OCI-M2 (cell line): ENCODE data around the gene PHLDB3.
A peak's percentile ranks its signal among the peaks of the same experiment; 100 is the strongest.
"Not testable (repeated sequence)": the region's sequence is repeated elsewhere in the genome, so short reads cannot be mapped to it uniquely, and the experiment has no call there.

ENCODE experiments used
- DNase-seq: peaks from one replicate; lab custom pipeline; 2025; ENCODE audit not compliant: unreplicated experiment; lab: John Stamatoyannopoulos, UW

Gene PHLDB3

GRCh38 chr19:43446746-43447489 lies 57.6 kb downstream of the PHLDB3 start:
- no peak for DNase-seq

DNA sequence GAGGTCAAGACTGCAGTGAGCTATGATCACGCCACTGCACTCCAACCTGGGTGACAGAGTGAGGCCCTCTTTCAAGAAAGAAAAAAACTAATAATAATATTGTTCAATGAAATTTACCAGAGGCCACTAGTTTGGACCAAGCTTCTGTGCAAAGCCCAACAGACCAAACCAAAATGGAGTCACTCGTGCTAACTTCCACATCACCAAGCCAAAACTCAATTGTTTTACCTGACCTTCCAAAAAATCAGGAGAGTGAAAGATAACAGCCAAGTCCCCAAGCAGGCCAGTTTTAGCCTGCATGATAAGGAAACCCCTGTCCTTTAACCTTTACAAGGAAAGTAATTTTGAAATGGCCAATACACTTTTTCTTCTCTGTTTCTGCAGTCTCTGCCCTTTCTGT lies 59.1 kb downstream of the PHLDB3 start:
- DNase-seq = no peak

- no peak for DNase-seq
These were observed 59.8 kb downstream of the PHLDB3 start for GRCh38 chr19:43444531-43445287.

- not testable (repeated sequence) for DNase-seq
These were observed 60.5 kb downstream of the PHLDB3 start for GRCh38 chr19:43444091-43444490.

DNA sequence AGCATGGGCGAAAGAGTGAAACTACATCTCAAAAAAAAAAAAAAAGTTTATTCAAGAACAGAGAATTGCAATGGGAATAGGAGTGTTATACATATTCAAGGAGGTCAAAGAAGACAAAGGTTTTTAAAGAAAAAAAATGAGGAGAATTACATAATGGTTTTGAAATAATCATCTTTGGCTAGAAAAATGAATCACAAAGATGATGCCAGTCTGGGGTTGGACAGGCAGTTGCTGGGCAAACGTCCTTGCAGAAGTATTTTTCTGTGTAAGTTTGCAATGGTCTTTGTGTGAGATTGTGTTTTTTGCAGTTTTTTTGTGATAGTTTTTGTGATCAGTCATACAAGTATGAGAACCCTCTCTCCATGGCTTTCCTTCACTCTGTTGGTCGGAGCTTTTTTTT lies 62.8 kb downstream of the PHLDB3 start:
- DNase-seq = no peak

GRCh38 chr19:43439709-43440063 lies 64.9 kb downstream of the PHLDB3 start:
- no peak for DNase-seq

- DNase-seq = no peak
These were observed 65.4 kb downstream of the PHLDB3 start for GRCh38 chr19:43439032-43439708.

GRCh38 chr19:43438291-43439031 lies 66.1 kb downstream of the PHLDB3 start:
- DNase-seq = no peak

- DNase-seq = no peak
These were observed 66.8 kb downstream of the PHLDB3 start for GRCh38 chr19:43437712-43438111.

DNA sequence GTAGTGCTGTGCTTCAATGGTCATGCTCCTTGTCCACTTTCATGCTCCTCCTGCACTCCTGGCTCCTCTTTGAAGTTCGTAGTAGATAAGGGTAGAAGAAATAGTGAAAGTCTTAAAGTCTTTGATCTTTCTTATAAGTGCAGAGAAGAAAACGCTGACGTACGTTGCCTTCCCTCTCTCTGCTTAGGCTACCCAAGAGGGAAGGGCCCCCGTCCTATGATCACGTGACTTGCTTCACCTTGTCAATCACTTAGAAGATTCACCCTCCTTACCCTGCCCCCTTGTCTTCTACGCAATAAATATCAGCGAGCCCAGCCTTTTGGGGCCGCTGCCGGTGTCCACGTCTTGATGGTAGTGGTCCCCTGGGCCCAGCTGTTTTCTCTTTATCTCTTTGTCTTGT lies 67.3 kb downstream of the PHLDB3 start:
- not testable (repeated sequence) for DNase-seq

DNA sequence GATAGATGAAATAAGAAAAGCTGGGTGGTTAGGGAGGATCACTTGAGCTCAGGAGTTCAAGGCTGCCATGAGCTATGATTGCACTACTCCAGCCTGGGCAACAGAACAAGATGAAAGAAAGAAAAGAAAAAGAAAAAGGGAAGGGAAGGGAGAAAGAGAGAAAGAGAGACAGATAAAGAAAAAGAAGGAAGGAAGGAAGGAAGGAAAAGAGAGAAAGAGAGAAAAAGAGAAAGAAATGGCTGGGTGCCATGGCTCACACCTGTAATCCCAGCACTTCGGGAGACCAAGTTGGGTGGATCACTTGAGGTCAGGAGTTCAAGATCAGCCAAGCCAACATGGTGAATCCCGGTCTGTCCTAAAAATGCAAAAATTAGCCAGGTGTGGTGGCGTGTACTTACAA lies 68.8 kb downstream of the PHLDB3 start:
- no peak for DNase-seq

GRCh38 chr19:43433689-43434088 lies 70.9 kb downstream of the PHLDB3 start:
- no peak for DNase-seq

DNA sequence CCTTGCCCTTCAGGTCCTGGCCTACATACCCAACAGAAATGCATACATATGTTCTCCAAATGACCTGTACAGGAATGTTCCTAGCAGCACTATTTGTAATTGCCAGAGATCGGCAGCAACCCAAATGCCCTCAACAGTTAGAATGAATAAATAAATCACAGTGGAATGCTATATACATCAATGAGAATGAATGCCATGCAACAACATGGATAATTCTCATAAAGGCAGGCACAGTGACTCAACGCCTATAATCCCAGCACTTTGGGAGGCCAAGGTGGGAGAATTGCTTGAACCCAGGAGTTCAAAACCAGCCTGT lies 71.2 kb downstream of the PHLDB3 start:
- DNase-seq = no peak

- DNase-seq = no peak
These were observed 73.6 kb downstream of the PHLDB3 start for GRCh38 chr19:43430976-43431375.

DNA sequence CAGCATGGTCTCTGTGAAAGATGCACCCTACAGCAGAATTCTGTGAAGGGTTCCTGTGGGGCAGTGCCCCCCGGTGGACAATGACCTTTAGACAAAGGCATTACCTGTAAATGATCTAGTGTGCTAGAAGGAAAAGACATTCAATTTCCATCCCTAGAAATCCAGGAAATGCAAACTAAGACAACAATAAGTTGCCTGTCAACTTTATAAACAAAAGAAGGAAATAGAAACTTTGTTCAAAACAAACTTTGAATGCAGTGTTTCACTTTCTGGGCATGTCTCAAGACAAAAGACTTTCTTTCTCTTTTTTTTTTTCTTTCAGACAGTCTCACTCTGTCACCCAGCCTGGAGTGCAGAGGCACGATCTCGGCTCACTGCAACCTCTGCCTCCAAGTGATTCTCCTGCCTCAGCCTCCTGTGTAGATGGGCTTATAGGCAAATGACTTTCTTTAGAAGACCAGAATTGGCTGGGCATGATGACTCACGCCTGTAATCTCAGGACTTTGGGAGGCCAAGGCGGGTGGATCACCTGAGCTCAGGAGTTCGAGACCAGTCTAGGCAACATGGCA lies 74.3 kb downstream of the PHLDB3 start:
- DNase-seq = no peak

DNA sequence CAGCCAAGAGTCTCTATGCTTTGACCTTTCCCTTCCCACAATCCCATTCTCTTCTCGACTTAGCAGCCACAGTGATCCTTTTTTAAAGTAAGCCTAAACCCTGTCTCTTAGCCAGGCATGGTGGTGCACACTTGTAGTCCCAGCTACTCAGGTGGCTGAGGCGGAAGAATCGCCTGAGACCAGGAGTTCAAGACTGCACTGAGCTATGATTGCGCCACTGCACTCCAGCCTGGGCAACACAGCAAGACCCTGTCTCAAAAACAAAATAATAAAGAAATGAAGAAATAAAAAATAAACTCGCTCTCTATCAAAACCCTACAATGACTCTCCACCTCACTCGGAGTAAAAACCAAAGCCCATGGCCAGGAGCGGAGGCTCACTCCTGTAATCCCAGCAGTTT lies 75.2 kb downstream of the PHLDB3 start:
- no peak for DNase-seq

- DNase-seq = peak; percentile 3
These were observed 78.8 kb downstream of the PHLDB3 start for GRCh38 chr19:43425567-43426392.
